HFFc6 (cell line): ENCODE data around the gene NNMT. TPM values are rescaled to one million over a fixed set of nuclear protein-coding genes. Genes with fewer than 3 reads are reported as not detected.

Experiments used
- DNase-seq: peaks from one replicate; pipeline ENCODE4 v3.0.0-alpha.2; 2018
- H3K27ac Mint-ChIP-seq: 2 replicates; pipeline ENCODE4 v1.8.0; 2020; ENCODE audit warnings: mild to moderate bottlenecking, mixed read lengths
- H3K27me3 Mint-ChIP-seq: 2 replicates; pipeline ENCODE4 v1.8.0; 2021; ENCODE audit warnings: mild to moderate bottlenecking, moderate library complexity, mixed read lengths; ENCODE audit not compliant: insufficient read depth
- H3K36me3 Mint-ChIP-seq: 2 replicates; pipeline ENCODE4 v1.8.0; 2021; ENCODE audit warnings: low read depth, mixed read lengths
- H3K4me1 Mint-ChIP-seq: 2 replicates; pipeline ENCODE4 v1.8.0; 2020; ENCODE audit warnings: low read depth, mixed read lengths
- H3K4me3 Mint-ChIP-seq: 2 replicates; pipeline ENCODE4 v1.8.0; 2020; ENCODE audit warnings: mild to moderate bottlenecking, moderate library complexity, mixed read lengths
- H3K9me3 Mint-ChIP-seq: 2 replicates; pipeline ENCODE4 v1.8.0; 2020; ENCODE audit warnings: mild to moderate bottlenecking, mixed read lengths
- CTCF ChIP-seq: fragments of 200-600 bp; sonication (generic); IDR thresholded peaks from 2 replicates; pipeline ENCODE4 v1.5.0; 2021; ENCODE audit warnings: antibody characterized with exemption, mild to moderate bottlenecking
- total RNA-seq, 6 experiments: library from RNA; stranded (reverse); fragmentation: NEBNext Ultra II Directional; extraction: Animal tissue kit (Norgen Biotek cat#: 25700); gene quantifications; 2 replicates in 1 of 6; 3 replicates in 5 of 6; pipeline ENCODE4 v1.2.3, GENCODE V29; 2021

NNMT gene
- total RNA-seq, 6 experiments from 2014 or later: 191 to 264 (median 205) TPM

GRCh38 chr11:114252767-114253166 is 43.4 kb upstream of the NNMT start:
- DNase-seq: no peak
- H3K27ac Mint-ChIP-seq: no peak overlapping the region
- H3K4me3 Mint-ChIP-seq: no peak overlapping the region
- TF ChIP-seq CTCF: no peak
- peaks cover 38% of the 10 kb centered on the region for H3K27me3 Mint-ChIP-seq
- H3K36me3 Mint-ChIP-seq: no peaks in the 10 kb centered on the region
- H3K4me1 Mint-ChIP-seq: no peaks in the 10 kb centered on the region
- no peaks in the 10 kb centered on the region for H3K9me3 Mint-ChIP-seq

- Mint-ChIP-seq H3K9me3 (no peaks in the 10 kb centered on the region), H3K4me3 (no peak overlapping the region), H3K4me1 (no peaks in the 10 kb centered on the region), H3K36me3 (no peaks in the 10 kb centered on the region), H3K27ac (no peak overlapping the region), H3K27me3 (peaks cover 42% of the 10 kb centered on the region)
- no peak for DNase-seq
- TF ChIP-seq CTCF: no peak
These were observed 42.4 kb upstream of the NNMT start for GRCh38 chr11:114253771-114254170.

GRCh38 chr11:114254571-114255146 is 41.5 kb upstream of the NNMT start:
- H3K4me3 Mint-ChIP-seq: no peak overlapping the region
- no peak overlapping the region for H3K27ac Mint-ChIP-seq
- TF ChIP-seq CTCF: no peak
- no peaks in the 10 kb centered on the region for H3K36me3 Mint-ChIP-seq
- DNase-seq: no peak
- no peaks in the 10 kb centered on the region for H3K9me3 Mint-ChIP-seq
- no peaks in the 10 kb centered on the region for H3K4me1 Mint-ChIP-seq
- H3K27me3 Mint-ChIP-seq: peaks cover 48% of the 10 kb centered on the region

GRCh38 chr11:114255289-114255688 is 40.9 kb upstream of the NNMT start:
- H3K27me3 Mint-ChIP-seq: peaks cover 52% of the 10 kb centered on the region
- H3K9me3 Mint-ChIP-seq: no peaks in the 10 kb centered on the region
- no peak for DNase-seq
- H3K4me1 Mint-ChIP-seq: no peaks in the 10 kb centered on the region
- no peak for TF ChIP-seq CTCF
- no peak overlapping the region for H3K4me3 Mint-ChIP-seq
- no peaks in the 10 kb centered on the region for H3K36me3 Mint-ChIP-seq
- H3K27ac Mint-ChIP-seq: no peak overlapping the region

GRCh38 chr11:114256176-114256966 is 39.8 kb upstream of the NNMT start:
- H3K36me3 Mint-ChIP-seq: no peaks in the 10 kb centered on the region
- no peaks in the 10 kb centered on the region for H3K4me1 Mint-ChIP-seq
- no peak for DNase-seq
- TF ChIP-seq CTCF: no peak
- peaks cover 48% of the 10 kb centered on the region for H3K27me3 Mint-ChIP-seq
- H3K9me3 Mint-ChIP-seq: no peaks in the 10 kb centered on the region
- H3K4me3 Mint-ChIP-seq: no peak overlapping the region
- H3K27ac Mint-ChIP-seq: no peak overlapping the region
